Breast epithelium (tissue), 4 donors: ENCODE results near the gene MGST2. TPM values are rescaled to one million over a fixed set of nuclear protein-coding genes. Genes with fewer than 3 reads are reported as not detected.

Source experiments
- DNase-seq, 2 donors: peaks; one replicate each; pipeline ENCODE4 v3.0.0-alpha.2; 2019; ENCODE audit warnings: low spot score in 2 of 2
- H3K27ac ChIP-seq, 2 donors: fragments of 200-600 bp; sonication (generic) in 1 of 2; one replicate each; pipeline ENCODE4 v1.5.1; 2016 to 2019; ENCODE audit warnings: mild to moderate bottlenecking in 1 of 2
- H3K27me3 ChIP-seq, 2 donors: fragments of 200-600 bp; sonication (generic) in 1 of 2; one replicate each; pipeline versions ENCODE4 v1.5.1 to v1.6.0; 2017 to 2019; ENCODE audit warnings: control low read depth in 1 of 2, mild to moderate bottlenecking in 1 of 2
- H3K36me3 ChIP-seq: fragments of 200-600 bp; one replicate; pipeline ENCODE4 v1.5.1; 2019
- H3K4me1 ChIP-seq, 2 donors: fragments of 200-600 bp; sonication (generic); one replicate each; pipeline ENCODE4 v1.5.1; 2016 to 2019; ENCODE audit warnings: control low read depth in 1 of 2
- H3K4me3 ChIP-seq, 3 donors: fragments of 200-600 bp; sonication (generic); 1 replicate in 2 of 3; 2 replicates in 1 of 3; pipeline ENCODE4 v1.5.1; 2016 to 2019; ENCODE audit warnings: mild to moderate bottlenecking in 3 of 3, moderate library complexity in 2 of 3
- H3K9me3 ChIP-seq, 2 donors: fragments of 200-600 bp; sonication (generic) in 1 of 2; one replicate each; pipeline ENCODE4 v1.5.1; 2016 to 2019; ENCODE audit warnings: control low read depth in 1 of 2
- CTCF ChIP-seq, 3 donors: fragments of 450-650 bp; IDR thresholded peaks; one replicate each; pipeline ENCODE4 v1.5.1; 2016 to 2017; ENCODE audit warnings: antibody characterized with exemption in 3 of 3, mild to moderate bottlenecking in 3 of 3, moderate library complexity in 3 of 3
- POLR2A ChIP-seq: fragments of 450-650 bp; IDR thresholded peaks from one replicate; pipeline ENCODE4 v1.6.1; 2016; ENCODE audit warnings: antibody characterized with exemption, mild to moderate bottlenecking, moderate library complexity
- POLR2AphosphoS5 ChIP-seq, 3 donors: sonication (generic); formaldehyde crosslinking; IDR thresholded peaks; one replicate each; pipeline ENCODE4 v1.6.1; 2017; ENCODE audit warnings: antibody characterized with exemption in 3 of 3
- intact Hi-C: fragments of 100-400 bp; cut with DNase I; formaldehyde crosslinking; loops from one replicate; pipeline ENCODE4 v1.15.1; 2023; ENCODE audit warnings: low total_unique reads
- total RNA-seq, 3 donors: library from RNA; depleted of rRNA; stranded (reverse); fragments of >200 nt; gene quantifications; one replicate each; pipeline ENCODE4 v1.1.0, GENCODE V29; 2016

The MGST2 gene
- total RNA-seq, 3 donors from 2014 or later = 29.1 to 58.7 (median 50.5) TPM

DNA sequence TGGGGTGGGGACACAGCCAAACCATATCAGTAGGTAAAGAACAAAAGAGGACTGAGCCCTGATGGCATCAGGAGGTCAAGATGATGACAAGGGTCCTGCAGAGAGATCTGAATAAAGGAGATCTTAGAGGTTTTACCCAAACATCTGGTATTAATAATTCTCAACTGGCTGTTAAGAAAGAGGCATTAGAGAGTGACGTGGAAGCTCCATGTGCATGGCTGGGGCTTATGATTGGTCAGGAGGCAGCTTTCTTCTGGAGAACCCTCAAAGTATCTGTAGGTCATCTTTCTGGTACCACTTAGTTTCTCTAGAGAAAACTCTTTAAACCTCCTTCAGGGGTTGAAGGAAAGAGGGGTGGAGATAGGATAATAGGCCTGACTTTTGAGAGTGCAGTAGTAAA, 18.7 kb downstream of the MGST2 start:
- Histone ChIP-seq H3K27me3 (no peaks in the 10 kb centered on the region), H3K4me3 (no peak overlapping the region), H3K9me3 (no peaks in the 10 kb centered on the region), H3K4me1 (no peaks in the 10 kb centered on the region), H3K36me3 (no peaks in the 10 kb centered on the region), H3K27ac (no peak overlapping the region)
- intact Hi-C loops = no loop called here
- DNase-seq = no peak
- TF ChIP-seq POLR2AphosphoS5 (IDR thresholded peaks at IDR 0.05) = no peak
- TF ChIP-seq CTCF (IDR thresholded peaks at IDR 0.05) = no peak

GRCh38 chr4:139685180-139685579, 19.6 kb downstream of the MGST2 start:
- no peak overlapping the region for H3K27ac ChIP-seq
- TF ChIP-seq POLR2A (no peak), POLR2AphosphoS5 (IDR thresholded peaks at IDR 0.05) (no peak), CTCF (IDR thresholded peaks at IDR 0.05) (no peak)
- no peaks in the 10 kb centered on the region for H3K9me3 ChIP-seq
- H3K4me1 ChIP-seq = no peaks in the 10 kb centered on the region
- intact Hi-C loops = no loop called here
- H3K36me3 ChIP-seq = no peaks in the 10 kb centered on the region
- H3K27me3 ChIP-seq = no peaks in the 10 kb centered on the region
- DNase-seq = no peak
- H3K4me3 ChIP-seq = no peak overlapping the region

GRCh38 chr4:139686130-139686529, 20.5 kb downstream of the MGST2 start:
- intact Hi-C loops = no loop called here
- H3K27me3 ChIP-seq = no peaks in the 10 kb centered on the region
- no peaks in the 10 kb centered on the region for H3K36me3 ChIP-seq
- no peak overlapping the region for H3K4me3 ChIP-seq
- no peak overlapping the region for H3K27ac ChIP-seq
- DNase-seq = no peak
- no peaks in the 10 kb centered on the region for H3K9me3 ChIP-seq
- no peak for TF ChIP-seq CTCF (IDR thresholded peaks at IDR 0.05)
- no peak for TF ChIP-seq POLR2A
- no peak for TF ChIP-seq POLR2AphosphoS5 (IDR thresholded peaks at IDR 0.05)
- H3K4me1 ChIP-seq = no peaks in the 10 kb centered on the region

GRCh38 chr4:139686988-139687387, 21.4 kb downstream of the MGST2 start:
- no peaks in the 10 kb centered on the region for H3K4me1 ChIP-seq
- intact Hi-C loops = no loop called here
- H3K27ac ChIP-seq = no peak overlapping the region
- no peak for DNase-seq
- TF ChIP-seq POLR2AphosphoS5 (IDR thresholded peaks at IDR 0.05) (no peak), POLR2A (no peak), CTCF (IDR thresholded peaks at IDR 0.05) (no peak)
- H3K9me3 ChIP-seq = no peaks in the 10 kb centered on the region
- no peaks in the 10 kb centered on the region for H3K27me3 ChIP-seq
- no peaks in the 10 kb centered on the region for H3K36me3 ChIP-seq
- no peak overlapping the region for H3K4me3 ChIP-seq

- H3K4me3 ChIP-seq = no peak overlapping the region
- DNase-seq = no peak
- H3K36me3 ChIP-seq = no peaks in the 10 kb centered on the region
- no peaks in the 10 kb centered on the region for H3K4me1 ChIP-seq
- intact Hi-C loops = no loop called here
- no peak for TF ChIP-seq POLR2AphosphoS5 (IDR thresholded peaks at IDR 0.05)
- no peak for TF ChIP-seq CTCF (IDR thresholded peaks at IDR 0.05)
- no peak for TF ChIP-seq POLR2A
- no peaks in the 10 kb centered on the region for H3K27me3 ChIP-seq
- H3K27ac ChIP-seq = no peak overlapping the region
- no peaks in the 10 kb centered on the region for H3K9me3 ChIP-seq
These were observed 23.6 kb downstream of the MGST2 start for GRCh38 chr4:139689093-139689722.
